SW480 (cell line): ENCODE results near the gene IGFBP2.

Experiments used
- DNase-seq: peaks from one replicate; pipeline ENCODE4 v3.0.0-alpha.2; 2016; ENCODE audit warnings: low spot score

The IGFBP2 gene

GRCh38 chr2:216615298-216616082, 17.7 kb upstream of the IGFBP2 start:
- DNase-seq, result no peak

GRCh38 chr2:216616083-216616678, 17.0 kb upstream of the IGFBP2 start:
- no peak for DNase-seq

DNA sequence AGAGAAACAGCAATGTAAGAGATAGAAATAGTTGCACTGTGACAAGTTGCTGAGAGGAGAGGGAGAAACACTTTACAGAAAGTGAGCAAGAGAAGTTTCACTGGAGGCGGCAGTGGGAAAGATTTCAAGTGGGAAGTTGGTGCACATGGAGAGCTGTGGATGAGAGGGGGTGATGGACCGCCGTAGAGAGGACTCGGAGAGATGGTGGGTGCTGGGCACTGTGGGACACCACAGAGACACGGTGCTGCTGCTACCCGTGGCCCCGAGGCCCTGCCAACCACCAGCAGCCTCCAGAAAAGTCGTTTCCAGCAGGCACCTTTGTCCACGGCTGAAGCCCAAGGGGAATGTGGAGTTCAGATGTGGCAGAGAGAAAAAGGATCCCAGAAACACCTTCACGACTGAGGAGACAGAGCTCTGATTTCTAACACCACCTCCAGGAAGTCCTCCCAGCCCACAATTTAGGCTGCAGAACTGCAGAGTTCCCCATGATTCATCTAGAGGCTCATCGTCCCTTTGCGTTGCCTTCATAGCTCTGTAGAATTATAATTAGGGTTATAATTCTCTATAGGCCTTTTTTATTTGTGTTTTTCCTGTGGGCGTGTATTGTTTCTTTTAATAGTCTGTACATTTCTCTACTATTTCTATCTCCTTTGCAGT, 15.9 kb upstream of the IGFBP2 start:
- DNase-seq, result no peak

- DNase-seq, result no peak
These were observed 14.4 kb upstream of the IGFBP2 start for GRCh38 chr2:216618785-216619184.

DNA sequence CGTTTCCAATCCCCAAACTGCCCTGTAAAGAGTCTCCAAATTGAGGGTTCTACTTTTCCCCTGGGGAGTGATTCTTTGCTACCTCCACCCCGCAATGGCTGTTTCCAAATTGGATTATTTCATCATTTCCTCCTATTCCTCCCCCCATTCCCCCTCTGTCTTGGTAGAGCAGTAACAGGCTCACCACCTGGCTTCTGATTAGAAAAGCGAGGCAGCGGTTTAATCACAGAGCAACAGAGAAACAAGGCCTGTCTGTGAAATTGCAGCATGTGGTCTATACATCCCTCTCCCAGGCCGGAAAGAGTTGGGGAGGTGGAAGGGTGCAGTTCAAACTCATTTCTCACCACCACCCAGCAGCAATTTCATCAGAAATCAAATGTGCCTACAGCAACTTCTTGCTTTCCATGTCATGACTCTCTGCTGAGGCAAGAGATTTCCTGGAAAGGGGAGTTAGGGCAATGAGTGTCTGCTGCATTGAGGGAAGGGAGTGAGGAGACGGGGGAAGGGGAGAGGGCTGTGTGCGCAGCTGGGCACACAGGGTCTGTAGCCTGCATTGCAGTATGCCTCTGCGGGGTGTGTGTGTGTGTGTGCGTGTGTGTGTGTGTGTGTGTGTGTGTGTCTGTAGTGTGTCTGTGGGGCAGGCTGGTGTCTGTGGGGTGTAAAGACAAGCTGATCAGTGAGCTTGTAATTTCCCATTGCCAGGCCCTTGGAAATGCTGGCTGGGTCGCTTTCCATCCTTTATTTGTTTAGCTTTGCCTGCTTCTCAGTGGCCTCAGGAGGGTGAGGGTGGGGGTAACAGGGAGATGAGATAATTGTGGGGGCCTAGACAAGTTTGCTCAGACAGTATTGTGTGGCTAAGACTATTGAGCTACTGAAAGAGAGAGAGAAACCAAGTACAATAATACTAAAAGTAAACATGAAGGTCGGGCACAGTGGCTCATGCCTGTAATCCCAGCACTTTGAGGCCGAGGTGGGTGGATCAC, 13.5 kb upstream of the IGFBP2 start:
- DNase-seq, result no peak

- no peak for DNase-seq
These were observed 12.4 kb upstream of the IGFBP2 start for GRCh38 chr2:216620786-216621185.

- no peak for DNase-seq
These were observed 11.9 kb upstream of the IGFBP2 start for GRCh38 chr2:216621292-216621691.

DNA sequence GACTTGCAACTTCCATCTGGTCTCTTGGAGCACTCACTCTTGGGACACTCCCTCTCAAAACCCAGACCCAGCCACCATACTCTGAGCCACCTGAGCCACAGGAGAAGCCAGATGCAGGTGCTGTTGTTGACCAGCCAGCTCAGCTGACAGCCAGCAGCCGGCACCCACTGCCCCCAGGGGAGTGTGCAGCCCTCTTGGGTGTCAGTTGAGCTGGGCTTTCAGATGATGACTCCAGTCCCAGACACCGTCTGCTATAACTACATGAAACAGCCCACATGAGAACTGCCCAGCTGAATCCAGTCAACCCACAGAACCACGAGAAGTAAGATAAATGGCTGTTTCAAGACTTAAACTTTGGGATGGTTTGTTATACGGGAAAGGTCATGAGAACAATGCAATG, 10.7 kb upstream of the IGFBP2 start:
- no peak for DNase-seq

GRCh38 chr2:216624251-216624650, 9.0 kb upstream of the IGFBP2 start:
- no peak for DNase-seq

DNA sequence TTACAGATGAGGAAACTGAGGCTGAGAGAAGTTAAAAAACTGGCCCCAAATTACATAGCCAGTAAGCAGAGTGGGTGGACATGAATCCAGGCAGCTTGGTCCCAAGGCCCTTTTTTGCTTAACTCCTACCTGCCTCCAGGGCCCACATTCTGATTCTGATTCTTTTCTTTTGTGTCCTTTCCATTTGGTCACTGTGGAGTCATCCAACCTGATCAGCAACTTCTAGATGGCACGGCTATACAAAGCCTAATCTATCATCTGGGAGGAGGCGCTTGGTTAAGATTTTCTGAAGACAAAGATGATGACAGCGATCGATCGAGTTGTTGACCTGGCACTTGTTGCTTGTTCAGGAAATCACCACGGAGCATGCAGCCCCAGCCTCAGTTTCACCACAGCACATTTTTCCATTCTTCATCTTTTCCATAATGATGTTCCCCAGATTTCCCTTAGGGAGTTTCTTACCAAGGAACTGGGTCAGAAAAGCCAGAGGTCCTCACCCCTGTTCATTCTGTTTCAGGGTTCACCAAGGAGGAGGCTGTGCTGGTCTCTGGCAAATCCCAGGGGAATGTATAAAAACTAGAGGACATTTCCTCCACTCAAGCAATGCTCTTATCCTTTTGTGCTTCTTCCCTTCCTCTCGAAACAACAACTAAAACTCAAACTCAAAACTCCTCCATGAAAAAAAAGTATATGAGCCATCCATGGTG, 6.9 kb upstream of the IGFBP2 start:
- DNase-seq, result no peak

DNA sequence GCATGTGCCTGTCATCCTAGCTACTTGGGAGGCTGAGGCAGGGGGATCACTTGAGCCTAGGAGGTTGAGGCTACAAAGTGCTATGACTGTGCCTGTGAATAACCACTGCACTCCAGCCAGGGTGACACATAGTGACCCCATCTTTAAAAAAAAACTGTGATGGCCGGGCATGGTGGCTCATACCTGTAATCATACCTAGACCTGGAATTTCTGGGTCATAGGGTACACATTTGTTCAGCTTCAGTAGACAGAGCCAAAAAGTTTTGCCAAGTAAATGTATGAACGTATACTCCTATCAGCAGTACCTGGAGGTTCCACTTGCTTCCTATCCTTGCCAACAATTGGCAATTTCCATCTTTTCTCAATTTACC, 6.4 kb upstream of the IGFBP2 start:
- no peak for DNase-seq

DNA sequence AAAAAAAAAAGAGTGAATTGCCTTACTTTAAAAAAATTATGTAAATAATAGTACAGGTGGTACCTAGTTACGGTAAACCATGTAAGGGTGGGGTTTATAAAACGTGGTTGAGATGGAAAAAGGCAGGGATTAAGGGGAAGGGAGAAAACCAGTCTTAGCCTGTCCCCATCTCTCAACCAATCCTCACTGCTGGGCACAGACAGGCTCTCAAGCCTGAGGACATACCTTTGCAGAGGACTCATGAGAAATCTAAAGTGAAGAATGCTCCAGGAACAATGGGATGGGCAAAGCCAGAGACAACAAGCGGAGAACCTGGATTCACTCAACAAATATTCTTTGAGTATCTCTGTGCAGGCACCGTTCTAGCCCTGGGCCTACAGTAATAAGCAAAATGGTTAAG, 3.4 kb upstream of the IGFBP2 start:
- no peak for DNase-seq

- no peak for DNase-seq
These were observed 771 bp upstream of the IGFBP2 start for GRCh38 chr2:216632346-216632951.

DNA sequence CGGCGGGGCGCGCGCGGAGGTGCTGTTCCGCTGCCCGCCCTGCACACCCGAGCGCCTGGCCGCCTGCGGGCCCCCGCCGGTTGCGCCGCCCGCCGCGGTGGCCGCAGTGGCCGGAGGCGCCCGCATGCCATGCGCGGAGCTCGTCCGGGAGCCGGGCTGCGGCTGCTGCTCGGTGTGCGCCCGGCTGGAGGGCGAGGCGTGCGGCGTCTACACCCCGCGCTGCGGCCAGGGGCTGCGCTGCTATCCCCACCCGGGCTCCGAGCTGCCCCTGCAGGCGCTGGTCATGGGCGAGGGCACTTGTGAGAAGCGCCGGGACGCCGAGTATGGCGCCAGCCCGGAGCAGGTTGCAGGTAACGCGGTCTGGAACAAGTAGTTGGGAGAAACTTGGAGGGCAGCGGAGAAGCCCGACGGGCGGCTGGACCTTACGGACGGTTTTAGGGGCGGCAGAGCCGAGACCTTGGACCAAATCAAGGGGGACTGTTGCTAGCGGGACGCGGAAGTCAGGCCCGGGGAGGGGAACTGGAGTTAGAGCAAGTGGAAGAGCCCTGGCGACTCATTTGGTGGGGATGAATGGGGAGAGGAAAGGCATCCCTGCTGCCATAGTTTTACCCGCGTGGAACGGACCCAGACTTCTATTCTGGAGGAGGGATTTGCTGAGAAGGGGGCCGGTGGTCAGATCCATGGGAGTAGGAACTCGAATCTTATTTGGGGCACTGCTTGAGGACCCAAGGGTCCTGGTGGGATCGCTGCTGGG, 573 bp downstream of the IGFBP2 start:
- DNase-seq, result peak; percentile 54

DNA sequence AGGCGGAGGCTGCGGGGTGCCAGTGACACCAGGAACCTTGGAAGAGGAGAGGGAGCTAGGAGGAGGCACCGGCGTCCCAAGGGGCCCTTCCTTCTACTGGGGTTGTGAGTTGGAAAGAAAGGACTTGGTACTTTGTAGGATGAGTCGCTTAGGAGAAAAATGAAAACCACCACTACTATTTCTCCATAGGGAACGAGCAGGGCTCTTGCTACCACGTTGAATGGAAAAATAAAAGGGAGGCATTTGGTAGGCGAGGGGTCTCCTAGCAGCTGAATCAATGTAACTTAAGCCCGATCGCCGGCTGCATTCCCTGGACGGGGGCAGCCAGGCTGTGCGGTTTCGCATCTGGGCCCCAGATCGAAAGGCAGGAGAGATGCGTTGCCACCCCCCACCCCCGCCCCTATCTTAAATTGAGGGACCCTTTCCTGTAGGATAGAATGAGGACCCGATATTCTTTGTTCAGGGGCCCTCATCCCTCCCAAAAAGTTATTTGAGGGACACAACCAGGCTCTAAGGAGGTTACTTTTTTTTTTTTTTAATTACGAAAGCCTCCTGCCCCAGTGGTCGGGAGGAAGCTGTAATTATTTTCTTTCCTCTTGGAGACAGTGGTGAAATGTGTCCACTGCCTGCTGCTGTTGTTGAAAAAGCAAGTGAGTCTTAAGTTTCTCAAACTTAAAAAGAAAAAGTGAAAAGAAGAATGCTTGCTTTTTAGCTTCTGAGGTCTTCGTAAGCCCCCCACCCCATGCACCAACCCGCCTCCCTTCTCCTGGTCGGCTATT, 1.3 kb downstream of the IGFBP2 start:
- no peak for DNase-seq

DNA sequence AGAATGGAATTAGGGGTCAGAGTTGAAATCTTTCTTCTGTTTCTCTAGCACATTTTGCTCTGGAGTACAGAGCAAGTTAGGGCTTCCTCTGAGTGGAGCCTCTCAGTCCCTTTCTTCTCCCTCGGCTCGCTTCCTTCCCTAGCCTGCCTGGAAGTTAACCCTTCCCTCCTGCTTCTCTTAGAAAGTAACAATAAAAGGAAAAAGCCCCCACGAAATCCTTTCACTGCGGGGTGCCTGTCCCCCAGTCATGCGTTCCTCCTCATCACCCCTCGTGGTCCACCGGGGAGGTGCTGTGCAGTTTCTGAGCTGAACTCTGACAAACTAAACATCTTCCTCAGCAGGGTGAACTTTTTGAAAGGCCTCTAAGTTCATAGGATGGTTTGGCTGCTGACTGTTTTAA, 2.0 kb downstream of the IGFBP2 start:
- no peak for DNase-seq

GRCh38 chr2:216635701-216636550, 2.7 kb downstream of the IGFBP2 start:
- no peak for DNase-seq

GRCh38 chr2:216636551-216637450, 3.6 kb downstream of the IGFBP2 start:
- peak; percentile 85 for DNase-seq
